OCI-M2 (cell line): Measurements from ENCODE around the gene MAP3K3.
A peak's percentile ranks its signal among the peaks of the same experiment; 100 is the strongest.

ENCODE experiments used
- DNase-seq: peaks from one replicate; lab custom pipeline; 2025; ENCODE audit not compliant: unreplicated experiment; lab: John Stamatoyannopoulos, UW

MAP3K3 gene

DNA sequence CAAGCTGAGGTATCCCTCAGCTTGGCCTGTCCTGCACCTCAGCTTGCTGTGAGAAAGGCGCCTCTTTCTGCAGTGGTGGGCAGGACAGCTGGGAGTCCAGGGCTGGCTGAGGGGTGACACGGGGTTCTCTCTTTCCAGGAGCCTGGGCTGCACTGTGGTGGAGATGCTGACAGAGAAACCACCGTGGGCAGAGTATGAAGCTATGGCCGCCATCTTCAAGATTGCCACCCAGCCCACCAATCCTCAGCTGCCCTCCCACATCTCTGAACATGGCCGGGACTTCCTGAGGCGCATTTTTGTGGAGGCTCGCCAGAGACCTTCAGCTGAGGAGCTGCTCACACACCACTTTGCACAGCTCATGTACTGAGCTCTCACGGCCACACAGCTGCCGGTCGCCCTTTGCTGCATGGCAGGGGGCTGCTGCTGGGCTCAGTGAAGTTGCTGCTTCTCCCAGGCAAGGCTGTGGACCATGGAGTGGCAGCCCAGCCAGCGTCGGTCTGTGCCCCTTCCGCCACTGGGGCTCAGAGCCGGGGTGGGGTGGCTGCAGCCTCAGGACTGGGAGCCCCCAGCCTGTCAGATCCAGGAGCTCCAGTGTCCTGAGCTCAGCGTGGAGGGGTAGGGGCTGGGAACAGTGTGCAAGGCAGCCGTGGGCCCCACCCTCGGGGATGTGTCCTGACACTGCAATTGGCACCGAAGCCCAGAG is 71.3 kb downstream of the MAP3K3 start:
- no peak for DNase-seq

DNA sequence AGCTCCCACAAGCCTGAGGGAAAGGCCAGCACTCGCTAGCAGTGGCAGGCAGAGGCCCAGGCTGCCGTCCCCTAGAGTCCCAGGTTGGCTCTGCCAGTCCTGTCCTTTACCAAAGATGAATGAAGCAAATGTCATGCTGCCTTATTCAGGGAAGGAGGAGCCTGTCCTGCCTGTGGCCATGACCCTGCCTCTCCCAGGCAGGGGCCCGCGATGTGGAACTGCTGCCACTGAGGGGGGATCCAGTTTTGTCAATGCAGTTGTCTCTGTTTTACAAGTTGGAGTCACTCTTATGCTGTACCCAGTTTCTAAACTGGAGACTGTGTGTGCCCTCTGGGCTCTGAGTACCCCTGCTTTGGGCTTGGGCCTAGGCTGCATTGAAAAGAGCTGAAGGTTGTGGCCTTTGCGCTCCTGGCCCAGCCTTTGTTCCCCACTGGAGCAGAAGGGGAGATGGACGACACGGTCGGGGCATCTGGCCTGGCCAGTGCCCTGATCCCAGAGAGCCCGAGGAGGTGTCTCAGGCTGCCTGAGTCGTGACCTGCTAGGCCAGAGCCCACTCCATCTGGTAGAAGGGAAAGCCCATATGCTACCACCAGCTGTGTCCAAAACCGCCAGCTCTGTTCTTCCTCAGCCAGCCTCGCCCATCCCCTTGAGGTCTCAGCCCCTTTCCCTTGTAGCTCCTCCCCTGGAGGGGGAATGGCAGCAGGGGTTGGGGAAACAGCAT is 72.2 kb downstream of the MAP3K3 start:
- no peak for DNase-seq

GRCh38 chr17:63694950-63695773 is 72.9 kb downstream of the MAP3K3 start:
- DNase-seq, result no peak

- DNase-seq, result no peak
Measured at GRCh38 chr17:63695889-63696288, 73.7 kb downstream of the MAP3K3 start.

GRCh38 chr17:63696381-63696961 is 74.3 kb downstream of the MAP3K3 start:
- no peak for DNase-seq

GRCh38 chr17:63697341-63698286 is 75.4 kb downstream of the MAP3K3 start:
- DNase-seq, result no peak

- DNase-seq, result no peak
Measured at GRCh38 chr17:63698381-63698885, 76.2 kb downstream of the MAP3K3 start.

GRCh38 chr17:63698886-63699637 is 76.8 kb downstream of the MAP3K3 start:
- DNase-seq, result peak; percentile 40

- DNase-seq, result no peak
Measured at GRCh38 chr17:63699638-63700527, 77.7 kb downstream of the MAP3K3 start, which contains the start of gene LIMD2. Gene LIMD2, minus strand, starts transcription at chr17:63700125. Its CDS starts 827 bp downstream, at chr17:63699298.

GRCh38 chr17:63700528-63701455 is 78.6 kb downstream of the MAP3K3 start:
- DNase-seq, result no peak

DNA sequence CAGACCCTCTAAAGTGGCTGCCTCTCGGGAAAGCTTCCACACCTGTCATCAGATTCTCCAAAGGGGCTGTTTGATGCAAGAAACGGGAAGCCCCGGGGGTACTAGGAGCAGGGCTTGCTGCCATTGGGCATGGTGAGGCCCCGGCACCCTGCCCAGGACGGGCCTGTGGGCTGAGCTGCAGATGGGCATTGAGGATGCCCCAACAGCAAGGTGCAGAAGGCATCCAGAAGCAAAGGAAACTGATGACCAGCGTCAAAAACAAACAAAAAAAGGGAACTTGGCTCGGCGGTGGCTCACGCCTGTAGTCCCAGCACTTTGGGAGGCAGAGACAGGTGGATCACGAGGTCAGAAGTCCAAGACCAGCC is 79.2 kb downstream of the MAP3K3 start:
- no peak for DNase-seq

DNA sequence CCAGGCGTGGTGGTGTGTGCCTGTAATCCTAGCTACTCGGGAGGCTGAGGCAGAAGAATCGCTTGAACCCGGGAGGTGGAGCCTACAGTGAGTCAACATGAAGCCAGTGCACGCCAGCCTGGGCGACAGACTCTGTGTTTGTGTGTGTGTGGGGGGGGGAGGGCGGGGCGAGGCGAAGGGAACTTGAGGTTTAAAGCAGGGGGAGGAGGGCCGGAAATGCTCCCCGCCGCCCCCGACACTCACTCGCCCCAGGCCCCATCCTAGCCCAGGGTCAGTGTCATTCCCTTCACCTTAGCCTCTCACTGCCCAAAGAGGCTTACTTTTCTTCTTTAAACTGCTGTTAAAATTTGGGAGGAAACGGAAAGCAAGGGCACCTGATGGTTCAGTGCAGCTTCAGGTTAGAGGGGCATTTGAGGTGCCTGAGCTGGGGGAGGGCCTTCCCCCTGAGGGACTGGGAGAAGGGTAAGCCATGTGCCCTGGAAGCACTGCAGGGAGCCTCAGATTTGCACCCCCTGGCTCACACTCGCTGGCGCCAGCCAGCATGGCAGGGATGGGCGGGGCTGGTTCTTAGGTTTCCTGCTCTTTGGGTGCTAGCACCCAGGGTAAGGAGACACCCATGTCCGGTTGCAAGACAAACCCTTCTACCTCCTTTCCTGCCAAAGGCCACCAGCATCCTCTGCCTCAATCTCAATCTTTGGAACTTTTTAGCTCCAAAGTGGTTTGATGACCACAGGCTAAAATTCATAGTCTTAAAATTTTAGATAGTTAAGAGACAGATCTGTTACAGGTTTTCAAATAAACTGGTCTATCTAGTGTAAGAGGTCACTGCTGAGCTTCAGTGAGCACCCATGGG is 79.9 kb downstream of the MAP3K3 start:
- DNase-seq, result no peak

- no peak for DNase-seq
Measured at GRCh38 chr17:63702721-63703015, 80.5 kb downstream of the MAP3K3 start.

DNA sequence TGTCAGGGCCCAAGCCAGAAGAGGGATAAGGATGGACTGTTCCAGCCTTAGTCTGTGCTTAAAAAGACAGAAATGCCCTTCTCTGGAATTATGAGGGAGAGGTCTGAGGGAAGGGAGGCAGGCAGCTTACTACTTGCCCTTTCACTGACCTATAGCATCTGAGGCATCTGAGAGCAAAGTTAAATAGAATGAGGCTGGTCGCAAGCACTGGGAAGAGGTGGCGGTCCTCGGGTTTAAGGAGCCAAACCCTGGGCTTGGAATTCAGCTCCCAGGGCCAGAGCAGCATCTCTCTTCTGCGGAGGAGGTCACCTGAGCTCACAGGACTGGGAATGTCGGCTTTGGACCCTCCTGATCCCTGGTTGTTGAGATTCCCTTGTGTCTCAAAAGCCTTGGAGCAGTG is 80.8 kb downstream of the MAP3K3 start:
- DNase-seq, result no peak

GRCh38 chr17:63703556-63704258 is 81.5 kb downstream of the MAP3K3 start:
- no peak for DNase-seq

DNA sequence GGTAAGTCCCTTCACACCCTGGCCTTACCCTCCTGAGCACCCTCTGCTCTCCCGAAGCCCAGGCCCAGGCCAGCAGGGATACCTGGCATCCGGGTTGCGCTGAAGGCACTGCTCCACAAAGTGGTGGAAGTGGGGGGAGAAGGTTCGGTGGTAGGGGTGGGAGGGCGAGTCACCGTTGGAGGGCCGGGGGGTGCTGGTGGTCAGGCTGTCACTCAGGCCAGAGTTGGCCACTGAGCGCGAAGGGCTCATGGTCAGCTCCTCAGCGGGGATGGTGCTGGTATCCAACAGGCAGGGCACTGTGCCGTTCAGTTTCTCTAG is 82.0 kb downstream of the MAP3K3 start:
- no peak for DNase-seq
